ENCODE data around the gene HS6ST1.

- TF ChIP-seq CTCF (optimal IDR thresholded peaks at IDR 0.05 in 1 of 3, IDR thresholded peaks at IDR 0.05 in 1 of 3, conservative IDR thresholded peaks at IDR 0.05 in 1 of 3; ENCODE audit: extremely low read depth in 1 of 3, insufficient read depth in 2 of 3, low read length in 3 of 3) (no peak), EZH2 (IDR thresholded peaks at IDR 0.05; ENCODE audit: low read length) (no peak)
Observed at GRCh38 chr2:128365217-128365905, 46.7 kb upstream of the HS6ST1 start.
